Cardiac atrium fibroblast (primary cell): ENCODE results near the gene LIG4. TPM values are rescaled to one million over a fixed set of nuclear protein-coding genes. Genes with fewer than 3 reads are reported as not detected.

ENCODE experiments used
- total RNA-seq: library from RNA; depleted of rRNA; stranded (reverse); fragments of >200 nt; gene quantifications from 2 replicates; pipeline ENCODE4 v1.2.3, GENCODE V29; 2015

The LIG4 gene
- total RNA-seq = 5.4 and 8.9 TPM in 2 replicates

GRCh38 chr13:108215436-108215835 lies at the start of gene LIG4:
Gene LIG4, minus strand, starts transcription at chr13:108215536. Its CDS starts 4,268 bp downstream, at chr13:108211268.

GRCh38 chr13:108218044-108218974 lies 3.0 kb upstream of the LIG4 start, which contains the start of gene ABHD13:
Gene ABHD13, plus strand, starts transcription at chr13:108218392. Its CDS starts 10,827 bp downstream, at chr13:108229219.

Other genes with a start within 250 kb of the LIG4 start
- gene ABHD13, start 2.9 kb upstream of the LIG4 start, total RNA-seq = 7.0 and 9.6 TPM in 2 replicates
- gene TNFSF13B, start 54.2 kb upstream of the LIG4 start, total RNA-seq = 0.72 and 1.9 TPM in 2 replicates